ENCODE data around the gene EFCAB5. TPM values are rescaled to one million over a fixed set of nuclear protein-coding genes. Genes with fewer than 3 reads are reported as not detected.

Gene EFCAB5
- polyA plus RNA-seq, 1 of the 3 experiments (the other 2 are of a cell fraction): 0.05 TPM

DNA sequence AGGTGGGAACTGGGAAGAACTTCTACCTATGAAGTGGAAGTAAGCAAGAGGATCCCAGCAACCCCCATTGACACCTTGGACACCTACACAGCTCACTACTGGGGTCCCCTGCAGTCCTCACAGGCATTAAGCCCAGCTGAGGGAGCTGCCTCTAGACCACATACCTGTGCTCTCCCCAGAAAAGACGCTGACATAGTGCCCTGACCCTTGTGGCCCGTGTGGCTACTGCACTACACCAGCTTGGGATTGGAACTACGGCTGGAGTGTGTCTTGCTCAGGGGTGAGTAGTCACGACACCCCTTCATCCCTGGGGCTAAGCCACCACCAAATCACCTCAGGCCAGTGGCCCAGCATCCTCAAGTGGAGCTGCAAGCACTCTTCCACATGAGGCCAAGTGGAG lies 120.9 kb downstream of the EFCAB5 start:
- Histone ChIP-seq H3K27ac (ENCODE audit: low read depth in 2 of 2, low read length in 1 of 2) (no peak overlapping the region), H3K4me1 (ENCODE audit: control insufficient read depth in 1 of 2, insufficient read depth in 2 of 2, low read depth in 1 of 2, low read length in 1 of 2) (no peaks in the 10 kb centered on the region), H3K9me3 (peaks cover 28% of the 10 kb centered on the region), H3K27me3 (ENCODE audit: insufficient read depth) (no peaks in the 10 kb centered on the region; the same call in 1 of the 2 replicates), H3K4me3 (ENCODE audit: low read depth in 2 of 2, low read length in 1 of 2) (no peak overlapping the region), H3K9ac (no peak overlapping the region), H3K36me3 (replicated peaks in 1 of 2; ENCODE audit: control insufficient read depth in 1 of 2, insufficient read depth in 2 of 2, low read length in 1 of 2) (no peaks in the 10 kb centered on the region), H3K79me2 (ENCODE audit: insufficient read depth) (no peaks in the 10 kb centered on the region), H3F3A (replicated peaks; ENCODE audit: insufficient read depth) (no peaks in the 10 kb centered on the region), H2AFZ (ENCODE audit: low read depth) (no peak overlapping the region), H3K9me2 (no peaks in the 10 kb centered on the region), H3K4me2 (no peak overlapping the region), H4K20me1 (ENCODE audit: insufficient read depth) (no peaks in the 10 kb centered on the region)
- POLR2A ChIA-PET: no interaction called here
- TF ChIP-seq SIN3A (IDR thresholded peaks at IDR 0.05; ENCODE audit: borderline replicate concordance, low read depth, low read length) (no peak), TAF1 (IDR thresholded peaks at IDR 0.05; ENCODE audit: borderline replicate concordance, low read depth, low read length) (no peak), SMC3 (IDR thresholded peaks at IDR 0.05; ENCODE audit: low read depth, low read length) (no peak), RAD21 (IDR thresholded peaks at IDR 0.05; ENCODE audit: low read length) (no peak), FOXJ3 (CRISPR knock-in tag; IDR thresholded peaks at IDR 0.05) (no peak)
- TF ChIP-seq, protein P1, sequence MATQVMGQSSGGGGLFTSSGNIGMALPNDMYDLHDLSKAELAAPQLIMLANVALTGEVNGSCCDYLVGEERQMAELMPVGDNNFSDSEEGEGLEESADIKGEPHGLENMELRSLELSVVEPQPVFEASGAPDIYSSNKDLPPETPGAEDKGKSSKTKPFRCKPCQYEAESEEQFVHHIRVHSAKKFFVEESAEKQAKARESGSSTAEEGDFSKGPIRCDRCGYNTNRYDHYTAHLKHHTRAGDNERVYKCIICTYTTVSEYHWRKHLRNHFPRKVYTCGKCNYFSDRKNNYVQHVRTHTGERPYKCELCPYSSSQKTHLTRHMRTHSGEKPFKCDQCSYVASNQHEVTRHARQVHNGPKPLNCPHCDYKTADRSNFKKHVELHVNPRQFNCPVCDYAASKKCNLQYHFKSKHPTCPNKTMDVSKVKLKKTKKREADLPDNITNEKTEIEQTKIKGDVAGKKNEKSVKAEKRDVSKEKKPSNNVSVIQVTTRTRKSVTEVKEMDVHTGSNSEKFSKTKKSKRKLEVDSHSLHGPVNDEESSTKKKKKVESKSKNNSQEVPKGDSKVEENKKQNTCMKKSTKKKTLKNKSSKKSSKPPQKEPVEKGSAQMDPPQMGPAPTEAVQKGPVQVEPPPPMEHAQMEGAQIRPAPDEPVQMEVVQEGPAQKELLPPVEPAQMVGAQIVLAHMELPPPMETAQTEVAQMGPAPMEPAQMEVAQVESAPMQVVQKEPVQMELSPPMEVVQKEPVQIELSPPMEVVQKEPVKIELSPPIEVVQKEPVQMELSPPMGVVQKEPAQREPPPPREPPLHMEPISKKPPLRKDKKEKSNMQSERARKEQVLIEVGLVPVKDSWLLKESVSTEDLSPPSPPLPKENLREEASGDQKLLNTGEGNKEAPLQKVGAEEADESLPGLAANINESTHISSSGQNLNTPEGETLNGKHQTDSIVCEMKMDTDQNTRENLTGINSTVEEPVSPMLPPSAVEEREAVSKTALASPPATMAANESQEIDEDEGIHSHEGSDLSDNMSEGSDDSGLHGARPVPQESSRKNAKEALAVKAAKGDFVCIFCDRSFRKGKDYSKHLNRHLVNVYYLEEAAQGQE (IDR thresholded peaks at IDR 0.05; ENCODE audit: low read depth, low read length): no peak
- TF ChIP-seq, protein P2, sequence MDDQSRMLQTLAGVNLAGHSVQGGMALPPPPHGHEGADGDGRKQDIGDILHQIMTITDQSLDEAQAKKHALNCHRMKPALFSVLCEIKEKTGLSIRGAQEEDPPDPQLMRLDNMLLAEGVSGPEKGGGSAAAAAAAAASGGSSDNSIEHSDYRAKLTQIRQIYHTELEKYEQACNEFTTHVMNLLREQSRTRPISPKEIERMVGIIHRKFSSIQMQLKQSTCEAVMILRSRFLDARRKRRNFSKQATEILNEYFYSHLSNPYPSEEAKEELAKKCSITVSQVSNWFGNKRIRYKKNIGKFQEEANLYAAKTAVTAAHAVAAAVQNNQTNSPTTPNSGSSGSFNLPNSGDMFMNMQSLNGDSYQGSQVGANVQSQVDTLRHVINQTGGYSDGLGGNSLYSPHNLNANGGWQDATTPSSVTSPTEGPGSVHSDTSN (IDR thresholded peaks at IDR 0.05): no peak
- no peak for DNase-seq
- CTCF ChIA-PET: interaction anchor here (0.6 to 1.8 kb wide), 3 partner anchors 31 to 42 kb away, joined by 3 to 7 read pairs (median 3); no protein-coding TSS in a partner anchor
- 10% methylated on average over 2 of the region's 4 CpGs for WGBS (ENCODE audit: low lambda C conversion rate)

DNA sequence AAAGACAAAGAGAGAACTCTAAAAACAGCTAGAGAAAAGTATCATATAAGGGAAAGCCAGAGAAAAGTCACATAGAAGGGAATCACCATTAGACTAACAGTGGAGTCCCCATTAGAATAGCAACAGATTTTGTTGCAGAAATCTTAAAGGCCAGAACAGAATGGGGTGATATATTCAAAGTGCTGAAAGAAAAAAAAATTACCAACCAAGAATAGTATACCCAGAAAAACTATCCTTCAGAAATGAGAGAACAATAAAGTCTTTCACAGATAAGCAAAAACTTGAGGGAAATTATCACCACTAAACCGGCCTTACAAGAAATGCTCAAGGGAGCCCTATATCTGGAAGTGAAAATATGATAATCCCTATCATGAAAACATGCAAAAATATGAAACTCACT lies 123.3 kb downstream of the EFCAB5 start:
- ChIA-PET POLR2A (no interaction called here), CTCF (interaction anchor here (0.9 to 1.3 kb wide), 3 partner anchors 9 to 43 kb away, joined by 3 to 4 read pairs (median 3); no protein-coding TSS in a partner anchor)
- H3K9me3 ChIP-seq: peaks cover 28% of the 10 kb centered on the region
- TF ChIP-seq TCF12 (IDR thresholded peaks at IDR 0.05): no peak
- no peak for TF ChIP-seq SMC3 (IDR thresholded peaks at IDR 0.05; ENCODE audit: low read depth, low read length)
- no peaks in the 10 kb centered on the region for H3F3A ChIP-seq (replicated peaks; ENCODE audit: insufficient read depth)
- WGBS (ENCODE audit: low lambda C conversion rate): 3% methylated on average over 1 of the region's 1 CpG
- no peak overlapping the region for H3K9ac ChIP-seq
- no peak overlapping the region for H3K4me2 ChIP-seq
- H3K4me1 ChIP-seq (ENCODE audit: control insufficient read depth in 1 of 2, insufficient read depth in 2 of 2, low read depth in 1 of 2, low read length in 1 of 2): no peaks in the 10 kb centered on the region
- no peak overlapping the region for H3K4me3 ChIP-seq (ENCODE audit: low read depth in 2 of 2, low read length in 1 of 2)
- H3K9me2 ChIP-seq: no peaks in the 10 kb centered on the region
- H3K27me3 ChIP-seq (ENCODE audit: insufficient read depth): no peaks in the 10 kb centered on the region
- no peaks in the 10 kb centered on the region for H3K36me3 ChIP-seq (replicated peaks in 1 of 2; ENCODE audit: control insufficient read depth in 1 of 2, insufficient read depth in 2 of 2, low read length in 1 of 2)
- H3K27ac ChIP-seq (ENCODE audit: low read depth in 2 of 2, low read length in 1 of 2): no peak overlapping the region
- no peak for DNase-seq
- H3K79me2 ChIP-seq (ENCODE audit: insufficient read depth): no peaks in the 10 kb centered on the region
- no peaks in the 10 kb centered on the region for H4K20me1 ChIP-seq (ENCODE audit: insufficient read depth)
- H2AFZ ChIP-seq (ENCODE audit: low read depth): no peak overlapping the region
